ENCODE measurements around the gene RNU5B-1. TPM values are rescaled to one million over a fixed set of nuclear protein-coding genes. Genes with fewer than 3 reads are reported as not detected.

The RNU5B-1 gene
- total and polyA plus RNA-seq, 10 donors = 24.2 to 62.3 (median 32.6) TPM; not detected in 6

GRCh38 chr15:65309882-65310418, 5.5 kb downstream of the RNU5B-1 start:
- H3K4me3 ChIP-seq = no peak overlapping the region
- H3K27ac ChIP-seq = no peak overlapping the region
- WGBS, 5 donors = 81 to 93% (median 92%) methylated on average over 12 of the region's 12 CpGs
- no peaks in the 10 kb centered on the region for H3K9me3 ChIP-seq
- peaks cover 0 to 16% (median 5%) of the 10 kb centered on the region in 6 donors for H3K4me1 ChIP-seq
- TF ChIP-seq CTCF (IDR thresholded peaks at IDR 0.05 in 8 of 11, conservative IDR thresholded peaks at IDR 0.05 in 3 of 11) = no peak
- no peak for TF ChIP-seq POLR2A (IDR thresholded peaks at IDR 0.05)
- no peak for TF ChIP-seq POLR2AphosphoS5 (IDR thresholded peaks at IDR 0.05)
- peak; percentile 35 for DNase-seq
- no peaks in the 10 kb centered on the region for H3K27me3 ChIP-seq (replicated peaks in 1 of 7)
- no peaks in the 10 kb centered on the region for H3K36me3 ChIP-seq
- intact Hi-C loops (cut with DNase I; ENCODE audit: low total_unique reads) = no loop called here

GRCh38 chr15:65310431-65311137, 6.1 kb downstream of the RNU5B-1 start:
- 62 to 88% (median 80%) methylated on average over 10 of the region's 10 CpGs for WGBS, 5 donors
- peak; percentile 32 for DNase-seq

GRCh38 chr15:65311760-65312159, 7.3 kb downstream of the RNU5B-1 start:
- Histone ChIP-seq H3K27ac (peak overlapping the region in 1 of 8 donors; percentile 4), H3K27me3 (replicated peaks in 1 of 7) (peaks cover 0 to 13% (median 0%) of the 10 kb centered on the region in 7 donors), H3K9me3 (no peaks in the 10 kb centered on the region), H3K4me3 (no peak overlapping the region), H3K4me1 (no peaks in the 10 kb centered on the region), H3K36me3 (no peaks in the 10 kb centered on the region)
- DNase-seq = peak; percentile 13
- intact Hi-C loops (cut with DNase I; ENCODE audit: low total_unique reads) = no loop called here
- 19 to 28% (median 25%) methylated on average over 2 to 3 of the region's 3 CpGs for WGBS, 5 donors
- TF ChIP-seq POLR2A (IDR thresholded peaks at IDR 0.05) (no peak), POLR2AphosphoS5 (IDR thresholded peaks at IDR 0.05) (no peak), CTCF (IDR thresholded peaks at IDR 0.05 in 8 of 11, conservative IDR thresholded peaks at IDR 0.05 in 3 of 11) (no peak)

More at GRCh38 chr15:65310431-65311137, 6.1 kb downstream of the RNU5B-1 start:
- H3K4me1 ChIP-seq = peaks cover 0 to 10% (median 0%) of the 10 kb centered on the region in 6 donors
- no peak overlapping the region for H3K4me3 ChIP-seq
- H3K36me3 ChIP-seq = no peaks in the 10 kb centered on the region
- no peak for TF ChIP-seq POLR2A (IDR thresholded peaks at IDR 0.05)
- no peak for TF ChIP-seq CTCF (IDR thresholded peaks at IDR 0.05 in 8 of 11, conservative IDR thresholded peaks at IDR 0.05 in 3 of 11)
- H3K27me3 ChIP-seq (replicated peaks in 1 of 7) = peaks cover 0 to 5% (median 0%) of the 10 kb centered on the region in 7 donors
- intact Hi-C loops (cut with DNase I; ENCODE audit: low total_unique reads) = no loop called here
- H3K27ac ChIP-seq = no peak overlapping the region
- H3K9me3 ChIP-seq = no peaks in the 10 kb centered on the region

GRCh38 chr15:65312400-65312916, 8.0 kb downstream of the RNU5B-1 start:
- Histone ChIP-seq H3K4me1 (no peaks in the 10 kb centered on the region), H3K27me3 (replicated peaks in 1 of 7) (peaks cover 0 to 13% (median 0%) of the 10 kb centered on the region in 7 donors), H3K9me3 (no peaks in the 10 kb centered on the region), H3K36me3 (no peaks in the 10 kb centered on the region), H3K27ac (peak overlapping the region in 2 of 8 donors; percentile 4 to 14), H3K4me3 (no peak overlapping the region)
- DNase-seq = peak; percentile 28
- TF ChIP-seq CTCF (IDR thresholded peaks at IDR 0.05 in 8 of 11, conservative IDR thresholded peaks at IDR 0.05 in 3 of 11) (no peak), POLR2A (IDR thresholded peaks at IDR 0.05) (no peak), POLR2AphosphoS5 (IDR thresholded peaks at IDR 0.05) (no peak)
- intact Hi-C loops (cut with DNase I; ENCODE audit: low total_unique reads) = no loop called here
- 74 to 80% (median 76%) methylated on average over 11 of the region's 11 CpGs for WGBS, 5 donors

All from spleen (tissue), 11 donors.